GM19395 (cell line): ENCODE results near the gene EPS8L3.
A peak's percentile ranks its signal among the peaks of the same experiment; 100 is the strongest.
"Not testable (repeated sequence)": the region's sequence is repeated elsewhere in the genome, so short reads cannot be mapped to it uniquely, and the experiment has no call there.

Experiments used
- ATAC-seq: cut with Tn5 transposase; IDR thresholded peaks from one replicate; pipeline ENCODE4 v1.9.1; 2021; ENCODE audit warnings: mild to moderate bottlenecking, moderate library complexity; ENCODE audit not compliant: unreplicated experiment

The EPS8L3 gene

GRCh38 chr1:109748311-109748710, 15.4 kb downstream of the EPS8L3 start:
- not testable (repeated sequence) for ATAC-seq

- peak; percentile 23 for ATAC-seq
Observed at GRCh38 chr1:109740615-109741373, 22.9 kb downstream of the EPS8L3 start, which contains the start of gene GSTM3. Gene GSTM3 (minus strand): TSS chr1:109741038. CDS start chr1:109740287, 751 bp downstream.

GRCh38 chr1:109739738-109740614, 23.7 kb downstream of the EPS8L3 start:
- peak; percentile 90 for ATAC-seq

DNA sequence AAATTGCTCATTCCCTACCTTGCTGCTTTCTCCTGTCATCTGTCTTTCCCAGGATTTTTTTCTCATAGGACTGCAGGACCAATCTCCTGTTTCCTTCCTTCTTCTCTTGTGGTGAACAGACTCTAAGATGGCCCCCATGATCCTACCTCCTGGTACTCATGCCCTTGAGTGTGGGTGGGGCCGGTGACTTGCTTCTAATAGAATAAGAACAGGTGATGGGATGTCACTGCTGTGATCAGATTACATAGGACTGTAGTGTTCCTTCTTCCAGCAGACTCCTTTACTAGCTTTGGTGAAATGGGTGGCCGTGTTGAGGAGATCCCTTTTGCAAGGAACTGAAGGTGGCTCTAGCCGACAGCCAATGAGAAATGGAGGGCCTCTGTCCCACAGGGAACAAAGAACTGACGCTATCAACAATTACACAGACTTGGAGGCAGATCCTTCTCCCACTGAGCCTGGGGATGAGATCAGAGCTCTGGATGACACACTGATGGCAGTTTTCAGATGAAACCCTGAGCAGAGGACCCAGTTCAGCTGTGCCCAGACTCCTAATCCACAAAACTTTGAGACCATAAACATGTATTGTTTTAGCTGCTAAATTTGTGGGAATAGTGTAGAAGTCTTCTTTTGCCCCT, 30.4 kb downstream of the EPS8L3 start:
- ATAC-seq, result no peak

DNA sequence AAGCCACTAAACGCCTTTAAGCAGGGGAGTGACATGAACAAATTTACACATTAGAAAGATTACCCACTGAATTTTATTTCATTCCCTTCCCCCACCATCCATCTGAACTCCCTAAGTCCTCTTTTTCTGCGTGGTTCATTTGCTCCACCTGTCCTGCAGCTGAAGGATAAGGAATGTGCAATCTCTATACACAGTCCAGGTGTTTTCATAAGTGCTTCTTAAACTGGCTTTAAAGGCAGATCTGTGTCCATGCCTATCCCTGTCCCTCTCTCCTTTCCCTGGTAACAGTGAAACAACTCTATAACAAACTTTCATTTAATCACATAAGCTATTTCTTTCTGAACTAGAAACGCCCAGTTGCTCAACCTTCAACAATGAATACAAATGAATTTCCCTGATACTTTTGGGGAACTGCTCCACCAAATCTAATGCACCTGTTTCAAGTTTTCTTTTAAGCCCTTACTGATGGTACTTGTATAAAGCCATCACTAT, 31.3 kb downstream of the EPS8L3 start:
- ATAC-seq, result no peak

DNA sequence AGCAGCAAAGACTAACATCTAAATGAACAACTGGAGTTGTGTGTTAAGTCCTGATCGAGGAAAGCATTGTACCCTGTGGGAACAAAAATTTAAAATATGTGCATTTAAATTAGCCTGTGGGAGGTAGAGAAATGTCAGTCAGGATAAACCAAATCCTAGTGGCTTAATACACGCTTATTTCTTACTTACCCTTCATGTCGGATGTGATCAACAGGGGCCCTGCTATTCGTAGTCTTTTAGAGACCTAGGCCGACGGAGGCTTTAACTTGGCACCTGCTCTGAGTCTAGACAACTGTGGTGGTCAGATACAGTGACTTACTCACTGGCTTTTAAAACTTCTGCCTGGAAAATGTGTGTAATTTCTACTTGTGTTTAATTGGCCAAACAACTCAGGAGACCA, 33.1 kb downstream of the EPS8L3 start:
- no peak for ATAC-seq

GRCh38 chr1:109728870-109729269, 34.9 kb downstream of the EPS8L3 start:
- ATAC-seq, result no peak

DNA sequence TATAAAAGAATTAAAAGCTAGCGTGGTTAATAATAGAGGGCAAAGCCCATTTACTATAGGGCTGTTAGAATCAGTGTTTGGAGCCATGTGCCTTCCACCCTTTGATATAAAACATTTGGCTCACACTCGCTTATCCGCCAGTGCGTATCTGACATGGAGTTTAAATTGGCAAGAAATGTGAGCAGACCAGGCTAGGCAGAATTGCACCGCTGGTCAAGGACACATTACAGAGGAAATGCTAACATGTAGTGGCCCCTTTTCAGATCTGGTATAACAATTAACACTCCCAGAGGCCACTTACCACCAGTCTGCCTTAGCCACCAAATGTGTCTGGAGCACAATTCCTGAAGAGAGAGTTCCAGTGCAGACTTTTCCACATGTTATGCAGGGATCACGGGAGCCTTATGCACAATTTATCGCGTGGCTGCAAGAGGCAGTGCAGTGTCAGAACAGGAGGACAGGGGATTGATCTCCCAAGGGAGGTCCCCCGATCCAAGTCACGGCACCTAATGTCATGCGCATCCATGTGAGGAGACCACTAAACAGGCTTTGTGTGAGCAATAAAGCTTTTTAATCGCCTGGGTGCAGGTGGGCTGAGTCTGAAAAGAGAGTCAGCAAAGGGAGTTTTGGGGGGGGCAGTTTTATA, 36.9 kb downstream of the EPS8L3 start:
- no peak for ATAC-seq

DNA sequence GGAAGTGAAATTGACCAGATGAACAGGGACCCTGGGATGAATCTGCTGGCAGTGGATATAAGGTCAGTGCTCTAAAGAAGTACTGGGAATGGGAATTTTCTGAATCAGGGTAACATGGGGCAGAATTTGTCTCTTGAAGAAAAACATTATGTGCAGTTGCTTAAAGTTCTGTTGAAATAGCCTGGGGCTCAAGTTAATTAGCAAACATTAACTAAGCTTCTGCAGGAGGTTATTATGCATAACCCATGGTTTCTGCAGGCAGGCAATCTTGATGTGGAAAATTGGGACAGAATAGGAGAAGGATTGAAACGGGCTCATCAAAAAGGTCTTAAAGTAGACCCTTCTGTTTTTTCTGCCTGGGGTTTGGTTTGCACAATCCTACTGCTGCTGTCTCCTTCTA, 37.7 kb downstream of the EPS8L3 start:
- ATAC-seq, result no peak

- ATAC-seq, result no peak
Observed at GRCh38 chr1:109725510-109725909, 38.2 kb downstream of the EPS8L3 start.

DNA sequence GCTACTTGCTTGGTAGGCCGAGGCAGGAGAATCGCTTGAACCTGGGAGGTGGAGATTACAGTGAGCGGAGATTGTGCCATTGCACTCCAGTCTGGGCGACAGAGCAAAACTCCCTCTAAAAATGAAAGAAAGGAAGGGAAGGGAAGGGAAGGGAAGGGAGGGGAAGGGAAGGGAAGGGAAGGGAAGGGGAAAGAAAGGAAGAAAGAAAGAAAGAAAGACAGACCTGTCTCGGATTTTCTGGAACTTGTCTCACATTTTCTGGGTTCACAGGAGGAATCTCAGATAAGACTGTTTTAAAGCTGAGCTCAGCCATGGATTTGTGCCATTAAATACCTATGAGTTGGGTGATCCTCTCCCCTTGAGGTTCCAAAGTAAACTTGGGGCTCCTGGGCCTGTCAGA, 38.8 kb downstream of the EPS8L3 start:
- ATAC-seq, result no peak

GRCh38 chr1:109722908-109723691, 40.6 kb downstream of the EPS8L3 start:
- ATAC-seq, result no peak

DNA sequence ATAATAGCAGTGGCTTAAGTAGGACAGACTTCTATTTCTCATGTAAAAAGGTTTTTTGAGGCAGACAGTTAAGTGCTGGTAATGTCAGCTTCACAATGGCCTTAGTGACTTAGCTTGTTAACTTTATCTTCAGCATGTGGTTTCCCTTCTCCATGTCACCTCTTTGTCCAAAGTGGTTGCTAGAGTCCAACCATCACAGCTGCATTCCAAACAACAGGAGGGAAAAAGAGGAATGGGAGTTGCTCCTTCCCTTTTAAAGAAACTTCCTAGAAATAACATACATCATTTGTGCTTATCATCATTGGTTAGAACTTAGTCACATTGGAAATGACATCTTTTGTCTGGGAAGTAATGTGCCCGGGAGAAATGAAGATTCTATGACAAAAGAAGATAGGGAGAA, 41.8 kb downstream of the EPS8L3 start:
- no peak for ATAC-seq

DNA sequence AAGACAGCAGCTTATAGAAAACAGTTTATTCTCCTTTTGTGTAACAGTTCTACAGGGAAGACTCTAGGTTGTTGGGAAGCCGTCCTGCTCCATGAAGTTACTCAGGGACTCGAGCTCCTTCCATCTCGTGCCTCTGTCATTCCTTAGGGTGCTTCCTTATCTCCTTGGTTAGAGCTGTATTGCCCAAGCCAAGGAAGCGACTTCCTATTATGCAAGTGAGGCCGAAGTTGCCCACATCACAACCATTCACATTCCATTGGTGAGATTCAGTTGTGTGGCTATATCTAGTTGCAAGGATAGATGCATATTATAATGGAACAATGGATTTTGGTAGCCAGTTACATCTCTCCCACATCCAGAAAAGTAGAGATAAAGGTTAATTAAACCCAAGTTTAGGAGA, 42.7 kb downstream of the EPS8L3 start:
- ATAC-seq, result no peak

DNA sequence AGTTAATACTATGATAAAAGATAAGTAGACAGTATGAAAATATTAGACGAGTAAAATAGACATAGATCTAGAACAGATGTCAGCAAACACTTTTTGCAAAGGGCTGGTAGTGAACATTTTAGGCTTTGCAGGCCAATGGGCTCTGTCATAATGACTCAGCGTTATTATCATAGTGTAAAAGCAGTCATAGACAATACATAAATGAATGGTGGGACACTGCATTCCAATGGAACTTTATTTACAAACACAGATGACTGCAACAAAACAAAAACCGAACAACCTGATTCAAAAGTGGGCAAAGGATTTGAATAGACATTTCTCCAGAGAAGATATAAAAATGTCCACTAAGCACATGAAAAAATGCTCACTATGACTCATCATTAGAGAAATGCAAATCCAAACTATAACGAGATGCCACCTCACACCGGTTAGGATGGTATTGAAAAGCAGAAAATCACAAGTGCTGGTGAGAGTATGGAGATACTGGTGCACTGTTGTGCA, 44.3 kb downstream of the EPS8L3 start:
- peak; percentile 61 for ATAC-seq

DNA sequence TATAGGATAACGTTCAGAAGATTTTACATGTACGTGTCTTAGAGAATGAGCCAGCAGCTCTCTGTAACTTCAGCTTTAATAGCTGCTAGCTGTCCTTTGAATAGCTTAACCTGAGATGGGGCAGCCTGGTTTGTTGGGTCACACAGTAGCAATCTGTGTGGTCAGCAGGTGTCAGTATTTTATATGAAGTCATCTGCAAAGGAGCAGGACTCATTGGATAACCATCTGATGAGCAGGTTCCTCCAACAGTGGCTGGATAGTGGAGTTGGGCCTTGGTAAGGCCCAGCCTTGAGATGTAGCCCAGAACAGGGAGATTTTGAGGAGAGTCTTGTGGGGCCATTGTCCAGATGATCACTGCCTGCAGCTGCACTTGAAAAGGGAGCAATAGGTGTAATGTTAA, 45.2 kb downstream of the EPS8L3 start:
- no peak for ATAC-seq

- ATAC-seq, result no peak
Observed at GRCh38 chr1:109717729-109718128, 46.0 kb downstream of the EPS8L3 start.

DNA sequence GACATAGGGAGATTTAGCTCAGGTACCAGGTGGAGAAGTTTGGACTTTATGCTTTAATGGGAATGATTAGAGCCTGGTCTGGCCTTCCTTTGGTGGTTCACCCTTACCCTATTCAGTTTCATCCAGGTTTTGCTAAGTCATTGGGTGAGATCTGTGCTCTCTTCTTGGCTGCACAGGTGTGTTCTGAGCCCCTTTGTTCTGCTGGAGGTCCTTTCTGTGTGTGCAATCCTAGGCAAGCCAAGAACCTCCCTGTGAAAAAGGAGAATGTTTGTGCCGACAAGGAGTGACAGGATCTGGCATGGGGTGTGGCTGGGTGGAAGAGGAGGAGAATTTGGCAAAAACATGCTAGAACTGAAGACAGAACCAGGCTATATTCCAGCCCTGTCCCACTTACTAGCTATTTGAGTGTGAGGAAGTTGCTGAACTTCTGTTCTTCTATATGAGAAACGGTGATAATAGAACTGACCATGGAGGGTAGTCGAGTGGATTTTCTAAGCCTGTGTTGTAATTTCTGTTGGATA, 47.1 kb downstream of the EPS8L3 start:
- ATAC-seq, result no peak

GRCh38 chr1:109716121-109716520, 47.6 kb downstream of the EPS8L3 start:
- ATAC-seq, result no peak
